NCI-H2107 treated with DMSO at 0.1 percent for 48 hours (cell line): ENCODE measurements around the gene ITIH4.

ENCODE experiments used
- DNase-seq: peaks from one replicate; lab custom pipeline; 2025; ENCODE audit not compliant: unreplicated experiment; lab: John Stamatoyannopoulos, UW

ITIH4 gene

DNA sequence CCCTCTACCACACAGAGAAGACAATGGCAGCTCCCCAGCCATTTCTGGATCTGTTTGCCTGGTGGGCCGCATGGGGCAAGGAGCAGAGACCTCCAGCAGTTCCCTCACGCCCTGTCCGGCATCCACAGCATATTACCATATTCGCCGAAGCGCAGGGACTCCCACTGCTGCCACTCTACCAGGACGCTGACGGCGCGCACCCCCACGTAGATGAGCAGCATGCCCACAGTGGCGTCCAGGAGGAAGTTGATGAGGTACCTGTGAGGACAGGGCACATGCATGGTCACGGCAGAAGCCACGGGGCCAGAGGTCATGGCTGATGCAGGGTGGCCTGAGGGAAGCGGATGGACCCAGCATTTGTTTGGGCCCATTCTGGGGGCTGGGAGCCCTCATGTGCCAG is 19.2 kb upstream of the ITIH4 start:
- DNase-seq: no peak

DNA sequence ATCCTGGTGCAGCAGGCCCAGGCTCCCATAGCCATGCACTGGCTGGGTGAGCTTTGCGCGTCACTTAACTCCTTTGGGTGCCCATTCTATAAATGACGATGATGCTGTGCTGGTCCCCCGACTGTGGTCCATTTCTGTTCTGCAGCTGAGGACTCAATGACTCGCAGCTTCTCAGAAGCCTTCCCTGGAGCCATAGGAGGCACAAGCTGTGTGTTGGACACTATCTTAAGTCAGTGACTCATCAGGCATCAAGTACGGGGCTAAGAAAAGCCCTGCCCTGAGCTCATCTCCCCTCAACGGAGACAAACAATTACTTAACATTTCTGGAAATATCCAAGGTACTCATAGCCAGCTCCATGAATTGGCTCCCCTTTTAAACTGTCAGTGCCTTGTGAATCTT is 18.1 kb upstream of the ITIH4 start:
- no peak for DNase-seq

DNA sequence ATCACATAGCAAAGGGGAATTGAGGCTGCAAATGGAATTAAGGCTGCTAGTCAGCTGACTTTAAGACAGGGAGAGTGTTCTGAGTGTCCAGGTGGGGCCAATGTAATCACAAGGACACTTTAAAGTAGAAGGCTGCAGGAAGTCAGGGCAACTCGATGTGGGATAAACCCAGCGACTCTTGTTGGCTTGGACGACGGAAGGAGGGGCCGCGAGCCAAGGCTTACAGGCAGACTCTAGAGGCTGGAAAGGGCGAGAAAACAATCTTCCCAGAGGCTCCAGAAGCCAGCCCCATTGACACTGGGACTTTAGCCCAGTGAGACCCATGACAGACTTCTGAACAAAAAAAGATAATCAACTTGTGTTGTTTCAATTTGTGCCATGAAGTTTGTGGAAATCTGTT is 17.3 kb upstream of the ITIH4 start:
- no peak for DNase-seq

DNA sequence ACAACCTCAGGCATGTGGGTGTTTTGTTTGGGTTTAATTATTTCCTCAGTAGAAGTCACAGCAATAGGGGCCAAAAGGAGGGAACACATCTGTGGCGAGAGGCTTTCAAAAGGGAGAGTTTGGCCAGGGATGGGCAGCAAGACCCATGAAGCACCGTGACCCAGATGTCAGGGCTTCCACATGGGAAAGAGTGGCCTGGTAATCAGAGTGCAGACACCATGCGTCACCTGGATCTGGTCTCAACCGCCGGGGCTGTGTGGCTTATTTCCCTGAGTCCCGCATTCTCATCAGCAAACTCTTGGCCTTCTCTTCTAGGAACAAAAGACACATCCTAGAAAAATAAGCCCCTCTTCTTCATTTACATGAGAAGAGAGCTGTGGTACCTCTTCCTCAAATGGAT is 16.8 kb upstream of the ITIH4 start:
- no peak for DNase-seq

DNA sequence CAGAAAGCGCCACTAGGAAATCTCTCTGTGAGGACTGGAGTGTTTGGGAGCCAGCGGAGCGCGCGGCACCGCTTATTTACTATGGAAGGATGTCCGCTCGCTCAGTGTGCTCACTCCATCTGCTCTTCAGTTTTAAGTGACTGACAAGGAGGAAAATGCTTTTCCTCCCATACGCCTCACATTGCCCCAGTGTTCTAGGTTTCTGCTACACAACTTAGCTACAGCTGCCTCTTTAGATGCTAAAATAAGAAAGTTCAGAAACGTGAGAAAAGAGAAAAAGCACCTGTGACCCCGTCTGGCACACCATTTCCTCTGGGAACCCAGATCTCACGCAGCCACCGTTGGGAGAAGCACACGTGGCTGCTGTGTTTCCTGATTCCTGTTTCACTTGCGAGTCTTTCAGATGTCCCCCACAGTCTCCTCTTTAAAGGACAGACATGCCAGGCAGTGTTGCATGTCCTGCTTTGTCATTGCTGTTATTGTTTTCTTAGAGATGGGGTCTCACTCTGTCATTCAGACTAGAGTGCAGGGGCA is 16.0 kb upstream of the ITIH4 start:
- DNase-seq: no peak

DNA sequence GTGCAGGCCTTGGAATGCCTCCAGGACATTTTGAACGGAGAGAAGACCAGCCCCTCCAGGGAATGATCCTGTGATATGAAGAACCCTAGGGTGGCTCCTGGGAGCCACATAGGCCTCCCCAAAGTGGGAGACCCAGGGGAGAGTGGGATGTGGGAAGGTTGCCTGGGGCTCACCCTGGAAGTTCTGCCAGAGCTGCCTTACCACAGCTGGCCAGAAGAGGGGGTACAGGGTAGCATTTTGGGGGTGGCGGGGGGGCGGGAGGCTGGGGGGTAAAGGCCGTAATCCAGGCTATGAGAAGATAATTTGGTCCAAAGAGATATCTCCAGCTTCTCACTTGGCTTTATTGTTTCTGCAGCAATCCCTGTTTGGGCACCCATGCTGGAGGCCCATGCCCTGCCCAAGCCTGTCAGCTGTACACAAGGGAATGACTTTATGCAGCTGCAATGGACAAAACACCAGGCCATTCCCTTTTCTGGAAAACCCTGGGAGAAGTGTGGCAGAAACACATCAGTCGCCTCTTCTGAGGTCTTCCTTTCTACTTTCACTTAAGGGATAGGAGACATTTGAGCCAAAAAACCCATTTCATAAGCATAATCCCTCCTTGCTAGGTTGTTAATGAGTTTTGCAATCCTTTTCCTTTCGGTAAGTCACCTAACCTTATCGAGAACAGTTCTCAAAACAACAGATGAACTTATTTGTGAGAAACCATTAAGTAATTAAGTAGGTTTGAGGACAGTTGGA is 15.4 kb upstream of the ITIH4 start:
- DNase-seq: no peak

DNA sequence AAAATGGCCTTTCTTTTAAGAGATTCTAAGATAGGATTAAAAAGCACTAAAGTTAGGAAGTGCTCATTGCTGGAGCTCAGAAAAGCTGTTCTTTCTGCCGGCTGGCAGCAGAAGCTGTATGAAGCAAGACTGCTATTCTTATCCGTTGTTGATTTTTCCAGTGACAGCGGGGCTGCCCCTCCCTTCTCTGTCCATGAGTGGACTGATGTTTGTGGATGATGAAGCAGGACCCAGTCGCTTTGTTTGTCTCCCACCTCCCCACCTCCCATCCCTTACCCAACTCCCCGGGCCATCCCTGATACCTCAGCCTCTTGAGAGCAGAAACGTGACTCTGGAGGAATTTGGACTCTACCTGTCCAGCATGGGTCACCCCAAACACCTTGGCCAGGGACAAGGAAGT is 14.7 kb upstream of the ITIH4 start:
- DNase-seq: no peak

DNA sequence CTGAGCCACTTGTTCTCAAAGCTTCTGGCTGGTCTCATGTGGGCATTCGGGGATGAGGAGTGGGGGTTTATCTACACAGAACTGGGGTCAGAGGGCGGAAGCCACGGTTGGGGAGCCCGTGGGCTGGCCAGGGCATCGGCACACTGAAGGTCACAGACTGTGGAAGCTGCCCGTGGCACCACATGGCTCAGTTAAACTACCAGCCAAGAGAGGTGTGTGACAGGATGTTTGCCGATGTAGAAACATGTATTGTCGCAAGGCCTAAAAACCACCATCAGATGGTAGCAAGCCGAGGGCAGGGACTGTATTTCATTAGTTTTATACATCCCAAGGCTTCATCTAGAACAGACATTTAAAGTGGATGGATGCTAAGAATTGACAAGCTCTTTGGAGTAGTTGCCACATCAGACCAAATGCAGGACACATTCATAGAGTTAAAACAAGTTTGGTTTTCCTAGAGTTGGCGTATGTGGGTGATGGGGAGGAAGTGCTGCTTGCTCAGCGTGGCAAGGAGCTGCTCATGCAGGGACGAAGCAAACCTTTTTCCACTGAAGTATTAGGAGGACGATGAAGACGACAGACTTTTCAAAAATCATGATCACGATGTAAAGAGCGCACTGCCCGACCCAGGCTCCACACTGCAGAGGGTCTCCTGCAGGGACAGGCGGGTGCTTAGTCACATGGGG is 14.0 kb upstream of the ITIH4 start:
- DNase-seq: no peak

DNA sequence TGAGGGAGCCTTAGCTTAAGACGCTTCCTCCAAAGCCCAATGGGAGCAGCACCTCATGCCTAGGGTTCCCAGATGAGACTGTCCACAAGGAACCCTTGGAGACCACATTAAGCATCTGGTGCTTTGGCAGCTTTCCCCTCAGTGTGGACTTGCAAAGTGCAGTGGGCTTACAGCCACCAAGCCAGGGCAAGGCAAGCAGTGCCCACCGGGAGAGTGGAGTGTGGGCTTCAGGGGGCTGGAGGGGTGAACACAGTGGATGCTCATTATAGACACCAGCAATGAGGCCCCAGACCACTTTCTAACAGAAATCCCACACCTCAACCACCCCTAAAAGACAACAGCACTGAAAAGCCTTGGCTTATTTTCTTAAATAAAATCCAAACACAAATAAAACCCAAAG is 13.4 kb upstream of the ITIH4 start:
- no peak for DNase-seq

DNA sequence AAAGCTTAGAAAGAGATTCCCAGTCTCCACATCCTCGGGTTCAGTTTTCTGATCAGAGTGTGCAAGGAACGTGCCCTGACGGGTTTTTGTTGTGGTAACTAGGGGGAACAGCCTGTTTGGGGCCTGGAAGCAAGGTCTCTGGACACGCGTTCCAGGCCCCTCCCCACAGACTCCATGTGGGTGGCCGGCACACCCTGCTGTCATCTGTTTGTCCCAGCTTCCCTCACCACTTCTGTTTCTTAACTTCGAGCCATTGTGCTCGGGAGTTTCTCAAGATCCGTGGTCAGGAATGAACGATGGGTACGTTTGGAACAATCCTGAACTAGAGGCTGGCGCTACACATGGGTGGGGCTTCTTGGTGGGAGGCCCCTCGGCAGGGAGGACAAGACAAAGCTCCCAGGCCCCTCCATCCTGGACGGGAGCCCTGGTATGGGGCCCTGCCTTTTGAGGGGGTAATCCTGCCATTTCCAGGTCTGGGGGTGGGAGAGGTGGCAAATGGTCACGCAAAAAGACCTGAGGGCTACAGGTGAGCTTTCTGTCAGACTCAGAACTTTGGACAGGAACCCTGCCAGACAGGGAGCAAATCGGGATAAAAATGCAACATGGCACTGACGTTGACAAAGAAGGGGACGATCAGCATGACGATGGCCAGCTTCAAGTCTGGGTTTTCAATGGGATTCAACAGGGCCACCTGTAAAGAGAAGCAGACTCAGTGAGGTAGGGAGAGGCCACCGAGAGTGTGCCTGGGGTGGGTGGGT is 12.8 kb upstream of the ITIH4 start:
- DNase-seq: no peak

DNA sequence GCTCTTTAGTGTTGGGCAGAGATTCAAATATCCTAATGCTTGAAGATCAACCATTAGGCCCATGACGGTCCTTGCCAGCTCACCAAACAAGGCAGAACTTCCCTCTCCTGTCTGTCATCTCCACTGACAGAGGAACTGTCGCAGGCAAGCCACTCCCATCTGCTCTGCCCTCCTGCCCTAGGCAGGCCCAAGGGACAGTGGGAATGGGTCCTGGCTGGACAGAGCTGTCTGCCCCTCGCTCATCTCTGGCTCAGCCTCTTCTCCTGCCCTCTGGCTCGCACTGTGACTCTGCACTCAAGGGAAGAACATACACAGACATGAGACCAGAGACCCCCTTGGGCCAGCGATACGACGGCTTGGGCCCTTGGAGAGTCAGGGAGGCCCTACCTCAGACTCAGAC is 12.0 kb upstream of the ITIH4 start:
- DNase-seq: no peak

DNA sequence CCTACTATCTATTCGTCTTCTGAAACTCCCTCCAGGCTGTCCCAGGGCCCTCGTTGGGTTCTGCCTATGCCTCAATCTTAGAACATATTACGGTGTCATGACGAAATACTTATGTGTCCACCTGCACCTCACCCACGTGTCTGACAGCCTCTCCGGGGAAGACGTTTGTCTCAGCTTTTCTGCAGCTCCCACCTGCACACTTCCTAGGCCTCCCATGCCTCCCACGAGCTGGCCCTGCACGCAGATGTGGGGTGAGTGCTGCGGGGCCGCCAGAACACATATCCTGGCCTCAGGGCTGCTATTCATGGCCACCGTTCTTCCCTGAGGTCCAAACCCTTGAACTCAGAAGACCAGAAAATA is 11.5 kb upstream of the ITIH4 start:
- no peak for DNase-seq

DNA sequence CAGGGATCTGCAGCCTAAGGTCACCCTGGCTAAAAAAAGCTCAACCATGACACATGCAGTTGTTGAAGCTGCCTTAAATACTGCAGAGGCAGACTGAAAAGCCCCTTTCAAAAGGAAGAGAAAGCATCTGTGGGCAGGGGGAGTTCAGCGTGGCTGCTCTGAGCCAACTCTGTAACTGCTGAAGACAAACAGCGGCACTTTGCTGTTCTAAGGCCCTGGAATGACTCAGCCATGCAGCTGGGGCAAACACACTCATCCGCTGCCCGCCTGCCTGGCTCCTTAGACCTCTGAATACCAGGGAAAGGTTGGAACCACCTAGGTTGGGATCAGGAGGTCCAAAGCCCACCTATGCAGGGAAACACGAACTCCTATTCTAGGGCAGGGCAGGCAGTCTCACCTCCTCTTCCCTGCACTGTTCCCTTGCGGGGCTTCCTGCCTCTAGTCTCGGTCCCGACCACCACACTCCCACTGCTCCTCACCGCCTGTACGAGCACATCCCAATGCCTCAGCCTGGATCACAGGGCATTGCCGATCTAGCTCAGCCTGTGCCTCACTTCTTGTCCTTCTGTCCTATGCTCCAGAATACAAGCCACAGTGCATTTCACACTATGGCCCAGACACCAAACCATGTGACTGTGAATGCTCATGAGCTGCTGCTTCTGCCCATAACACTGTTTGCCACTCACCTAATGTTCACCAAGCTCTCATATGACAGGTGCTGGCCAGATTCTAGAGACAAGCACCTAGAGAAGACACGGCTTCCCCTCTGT is 10.9 kb upstream of the ITIH4 start:
- DNase-seq: no peak

DNA sequence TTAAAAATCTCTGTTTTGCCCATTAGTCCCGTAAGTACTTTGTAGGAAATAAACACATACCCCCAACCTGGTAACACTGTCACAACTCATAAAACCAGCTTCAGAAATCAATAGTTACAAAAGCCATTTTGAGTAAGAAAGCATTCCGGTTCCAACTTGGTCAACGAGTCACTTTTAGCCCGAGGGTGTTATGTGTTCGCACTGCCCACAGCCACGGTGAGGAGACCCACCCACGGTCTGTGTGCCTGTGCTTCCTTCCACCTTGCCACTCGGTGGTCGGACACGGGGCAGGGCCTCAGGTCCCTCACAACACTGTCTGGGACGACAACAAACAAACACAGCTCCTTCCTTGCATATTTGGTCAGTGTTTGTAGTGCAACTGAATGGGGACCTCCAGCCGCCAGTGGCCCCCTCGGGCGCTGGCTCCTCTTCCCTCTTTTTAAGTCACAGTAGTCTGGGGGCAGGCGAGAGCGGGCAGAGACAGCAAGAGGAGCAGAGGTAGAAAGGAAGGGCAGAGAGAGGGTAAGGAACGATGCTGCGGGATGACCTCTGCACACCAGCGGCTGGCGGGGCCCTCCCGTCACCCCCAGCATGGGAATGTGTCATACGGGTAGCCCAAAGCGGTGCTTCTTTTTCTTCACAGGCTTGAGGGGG is 9.5 kb upstream of the ITIH4 start:
- no peak for DNase-seq

DNA sequence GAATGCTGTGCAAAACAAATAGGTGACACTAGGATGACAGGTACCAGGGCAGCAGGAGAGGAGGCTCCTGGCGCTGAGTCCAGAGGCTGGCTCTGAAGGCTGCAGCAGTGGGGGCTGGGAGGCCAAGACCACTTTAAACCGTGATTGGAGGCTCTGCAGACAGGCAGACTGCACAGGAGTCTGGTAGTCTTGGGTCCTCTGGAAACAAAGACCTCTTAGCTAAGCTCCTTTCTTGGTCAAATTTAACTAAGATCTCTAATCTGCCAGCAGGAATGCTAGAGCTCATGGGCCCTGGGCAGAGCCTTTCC is 8.8 kb upstream of the ITIH4 start:
- DNase-seq: no peak

DNA sequence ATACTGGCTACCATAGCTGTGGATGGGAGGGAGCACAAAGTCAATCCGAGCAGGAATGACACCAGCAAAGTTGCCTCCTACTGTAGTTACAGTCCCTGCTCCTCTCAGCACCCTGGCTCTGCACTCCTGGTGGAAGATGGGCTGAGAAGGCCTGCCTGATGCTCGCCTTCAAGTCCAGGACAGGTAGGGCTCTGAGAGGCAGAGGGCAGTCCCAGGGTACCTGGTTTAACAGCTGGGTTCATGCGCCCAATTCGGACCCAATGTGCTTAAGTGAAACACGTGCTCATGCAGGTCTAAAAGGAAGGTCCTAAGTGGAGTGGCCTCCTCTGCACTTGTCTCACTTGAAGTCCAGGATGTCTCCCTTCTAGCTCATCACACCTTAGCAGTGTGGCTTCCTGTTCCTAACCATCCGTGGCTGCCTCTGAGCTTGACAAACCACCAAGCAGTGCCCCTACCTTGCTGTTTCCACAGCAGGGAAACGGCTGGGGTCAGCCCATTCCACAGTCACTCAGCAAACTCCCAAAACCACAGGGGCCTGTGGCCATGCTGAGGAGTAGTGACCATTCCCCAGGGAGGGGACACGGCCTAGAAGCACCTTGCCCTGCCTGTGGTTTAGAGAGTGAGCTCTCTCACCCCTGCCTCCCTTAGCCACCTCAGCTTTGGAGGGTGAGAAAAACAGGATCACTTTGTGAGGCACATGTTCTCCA is 8.2 kb upstream of the ITIH4 start:
- DNase-seq: no peak

DNA sequence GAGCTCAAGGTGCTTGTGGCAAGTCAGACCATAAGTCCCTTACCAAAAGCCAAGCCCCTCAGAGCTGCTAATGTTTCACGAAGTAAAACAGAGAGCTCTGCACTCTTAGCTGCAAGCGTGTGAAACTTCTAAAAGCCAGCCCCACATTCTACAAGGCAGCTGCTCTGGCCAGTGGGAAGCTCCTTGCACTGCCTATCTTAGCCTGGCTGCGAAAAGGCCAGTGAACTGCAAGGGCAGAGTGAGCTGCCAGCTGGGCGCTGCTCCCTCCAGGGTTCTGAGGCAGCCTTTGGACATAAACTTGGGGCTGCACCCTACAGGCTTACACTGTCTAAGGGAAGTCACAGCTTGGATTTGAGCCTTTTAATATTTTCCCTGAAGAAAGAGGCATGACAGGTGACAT is 6.5 kb upstream of the ITIH4 start:
- DNase-seq: no peak

DNA sequence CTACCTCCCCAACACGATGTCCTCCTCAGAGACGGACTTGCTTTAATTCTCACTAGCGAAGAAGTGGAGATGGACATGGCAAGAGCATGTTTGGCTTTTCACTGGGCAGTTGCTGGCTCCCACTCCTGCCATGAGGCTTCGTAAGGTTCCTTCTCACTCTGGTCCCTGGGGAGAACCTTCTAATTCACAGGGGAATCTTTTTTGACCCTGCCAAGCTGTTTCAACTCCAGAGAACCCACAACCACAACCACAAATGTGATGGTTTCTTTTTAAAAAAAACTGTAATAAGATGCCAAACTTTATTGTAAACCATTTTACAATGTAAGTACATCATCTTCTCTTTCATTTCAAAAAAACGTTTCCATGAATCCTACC is 6.0 kb upstream of the ITIH4 start:
- DNase-seq: no peak

DNA sequence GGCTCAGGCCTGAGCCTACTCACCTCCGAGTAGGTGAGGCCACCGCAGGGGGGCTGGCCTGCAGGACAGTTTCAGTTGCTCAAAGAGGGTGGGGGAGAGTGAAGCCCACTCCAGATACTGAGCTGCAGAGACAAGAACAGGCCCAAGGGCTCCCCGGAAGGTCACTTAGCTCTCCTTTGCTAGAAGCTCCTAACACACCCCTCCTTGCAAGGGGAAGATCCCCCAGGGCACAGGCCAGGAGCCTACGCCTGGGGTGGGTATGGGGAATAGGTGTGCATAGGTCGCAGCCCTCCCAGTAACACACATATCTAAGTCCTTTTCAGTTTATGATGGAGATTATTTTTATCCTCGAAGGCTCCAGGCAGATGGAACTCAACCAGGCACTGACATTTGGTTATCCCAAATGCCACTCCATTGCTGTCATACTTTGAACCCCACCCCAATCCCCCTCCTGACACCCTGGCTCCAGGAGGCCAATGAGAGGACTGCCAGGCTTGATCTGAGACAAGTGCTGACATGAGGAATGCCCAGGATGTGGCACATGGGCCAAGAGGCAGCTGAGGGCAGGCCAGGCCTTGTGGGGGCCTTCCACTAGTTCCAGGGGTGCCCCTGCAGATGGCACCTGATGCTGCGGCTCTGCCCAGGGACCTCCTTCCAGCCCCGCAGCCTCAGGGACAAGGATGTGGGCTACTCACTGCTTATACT is 5.4 kb upstream of the ITIH4 start:
- no peak for DNase-seq
